ENCODE measurements around the gene FOXQ1. TPM values are rescaled to one million over a fixed set of nuclear protein-coding genes. Genes with fewer than 3 reads are reported as not detected.

Gene FOXQ1
- total RNA-seq: 0.59 and 1.1 TPM in 2 replicates

GRCh38 chr6:1311400-1312202 lies at the start of gene FOXQ1:
Gene FOXQ1 (plus strand): TSS chr6:1312098. CDS start chr6:1312705, 607 bp downstream.

Other genes starting within 250 kb of the FOXQ1 start
- gene FOXF2, start 77.5 kb downstream of the FOXQ1 start, total RNA-seq: 5.1 and 5.5 TPM in 2 replicates

Measured in subcutaneous preadipocyte (primary cell).